GM19043 (cell line): ENCODE results near the gene SLC25A30.
"Not testable (repeated sequence)": the region's sequence is repeated elsewhere in the genome, so short reads cannot be mapped to it uniquely, and the experiment has no call there.

Source experiments
- ATAC-seq: cut with Tn5 transposase; IDR thresholded peaks from one replicate; pipeline ENCODE4 v1.9.1; 2021; ENCODE audit warnings: low read depth; ENCODE audit not compliant: unreplicated experiment

Gene SLC25A30

GRCh38 chr13:45393941-45394570 is 24.1 kb downstream of the SLC25A30 start:
- no peak for ATAC-seq

GRCh38 chr13:45392811-45393210 is 25.4 kb downstream of the SLC25A30 start:
- no peak for ATAC-seq

GRCh38 chr13:45391926-45392325 is 26.2 kb downstream of the SLC25A30 start:
- no peak for ATAC-seq

GRCh38 chr13:45391128-45391527 is 27.0 kb downstream of the SLC25A30 start:
- not testable (repeated sequence) for ATAC-seq

GRCh38 chr13:45390348-45390747 is 27.8 kb downstream of the SLC25A30 start:
- not testable (repeated sequence) for ATAC-seq

- ATAC-seq = no peak
These were observed 29.5 kb downstream of the SLC25A30 start for GRCh38 chr13:45388664-45389063.

GRCh38 chr13:45386892-45387575 is 31.1 kb downstream of the SLC25A30 start:
- ATAC-seq = not testable (repeated sequence)

- no peak for ATAC-seq
These were observed 32.1 kb downstream of the SLC25A30 start for GRCh38 chr13:45385907-45386553.

- no peak for ATAC-seq
These were observed 32.9 kb downstream of the SLC25A30 start for GRCh38 chr13:45385320-45385719.

GRCh38 chr13:45384474-45385174 is 33.5 kb downstream of the SLC25A30 start:
- ATAC-seq = no peak

- ATAC-seq = not testable (repeated sequence)
These were observed 35.4 kb downstream of the SLC25A30 start for GRCh38 chr13:45382739-45383138.

GRCh38 chr13:45381196-45381595 is 37.0 kb downstream of the SLC25A30 start:
- no peak for ATAC-seq

GRCh38 chr13:45380708-45381107 is 37.5 kb downstream of the SLC25A30 start:
- ATAC-seq = not testable (repeated sequence)

- not testable (repeated sequence) for ATAC-seq
These were observed 38.7 kb downstream of the SLC25A30 start for GRCh38 chr13:45379516-45379915.

GRCh38 chr13:45378786-45379185 is 39.4 kb downstream of the SLC25A30 start:
- not testable (repeated sequence) for ATAC-seq

GRCh38 chr13:45377314-45377713 is 40.9 kb downstream of the SLC25A30 start:
- not testable (repeated sequence) for ATAC-seq

GRCh38 chr13:45376651-45377050 is 41.5 kb downstream of the SLC25A30 start:
- ATAC-seq = not testable (repeated sequence)

- no peak for ATAC-seq
These were observed 43.3 kb downstream of the SLC25A30 start for GRCh38 chr13:45374917-45375316.

- no peak for ATAC-seq
These were observed 45.0 kb downstream of the SLC25A30 start for GRCh38 chr13:45373162-45373547.

- no peak for ATAC-seq
These were observed 45.7 kb downstream of the SLC25A30 start for GRCh38 chr13:45372189-45373161.
